ENCODE measurements around the gene CCDC91. TPM values are rescaled to one million over a fixed set of nuclear protein-coding genes. Genes with fewer than 3 reads are reported as not detected.

The CCDC91 gene
- total RNA-seq, 6 donors from 2014 or later, result 27.7 to 77.5 (median 30.2) TPM

GRCh38 chr12:28506271-28506670, 316.0 kb downstream of the CCDC91 start:
- H3K4me1 ChIP-seq, result no peaks in the 10 kb centered on the region
- no peak for ATAC-seq (ENCODE audit: low FRiP score in 2 of 2)
- TF ChIP-seq EP300 (IDR thresholded peaks at IDR 0.05) (no peak), CTCF (IDR thresholded peaks at IDR 0.05) (no peak), POLR2AphosphoS5 (IDR thresholded peaks at IDR 0.05) (no peak), POLR2A (IDR thresholded peaks at IDR 0.05) (no peak)
- H3K9me3 ChIP-seq, result no peaks in the 10 kb centered on the region
- no peaks in the 10 kb centered on the region for H3K36me3 ChIP-seq
- no peak overlapping the region for H3K4me3 ChIP-seq
- no peak overlapping the region for H3K27ac ChIP-seq
- no peaks in the 10 kb centered on the region for H3K27me3 ChIP-seq
- DNase-seq, result no peak

GRCh38 chr12:28507033-28507432, 316.8 kb downstream of the CCDC91 start:
- no peaks in the 10 kb centered on the region for H3K36me3 ChIP-seq
- H3K27ac ChIP-seq, result no peak overlapping the region
- H3K9me3 ChIP-seq, result no peaks in the 10 kb centered on the region
- no peaks in the 10 kb centered on the region for H3K4me1 ChIP-seq
- ATAC-seq (ENCODE audit: low FRiP score in 2 of 2) (no peak), DNase-seq (no peak)
- H3K4me3 ChIP-seq, result no peak overlapping the region
- no peaks in the 10 kb centered on the region for H3K27me3 ChIP-seq
- TF ChIP-seq EP300 (IDR thresholded peaks at IDR 0.05), result no peak
- no peak for TF ChIP-seq POLR2AphosphoS5 (IDR thresholded peaks at IDR 0.05)
- no peak for TF ChIP-seq CTCF (IDR thresholded peaks at IDR 0.05)
- no peak for TF ChIP-seq POLR2A (IDR thresholded peaks at IDR 0.05)

GRCh38 chr12:28507867-28508266, 317.6 kb downstream of the CCDC91 start:
- no peak for TF ChIP-seq EP300 (IDR thresholded peaks at IDR 0.05)
- no peak for TF ChIP-seq POLR2AphosphoS5 (IDR thresholded peaks at IDR 0.05)
- TF ChIP-seq POLR2A (IDR thresholded peaks at IDR 0.05), result no peak
- no peak for TF ChIP-seq CTCF (IDR thresholded peaks at IDR 0.05)
- Histone ChIP-seq H3K4me1 (no peaks in the 10 kb centered on the region), H3K4me3 (no peak overlapping the region), H3K36me3 (no peaks in the 10 kb centered on the region), H3K27ac (no peak overlapping the region), H3K9me3 (no peaks in the 10 kb centered on the region), H3K27me3 (no peaks in the 10 kb centered on the region)
- ATAC-seq (ENCODE audit: low FRiP score in 2 of 2), result no peak
- 91 to 96% methylated on average over 2 to 3 of the region's 3 CpGs for WGBS, 2 donors
- no peak for DNase-seq

GRCh38 chr12:28512406-28512805, 322.1 kb downstream of the CCDC91 start:
- DNase-seq, result no peak
- no peak for TF ChIP-seq EP300 (IDR thresholded peaks at IDR 0.05)
- 85 to 91% methylated on average over 6 of the region's 6 CpGs for WGBS, 2 donors

GRCh38 chr12:28512876-28513275, 322.6 kb downstream of the CCDC91 start:
- DNase-seq (no peak), ATAC-seq (ENCODE audit: low FRiP score in 2 of 2) (no peak)
- no peak overlapping the region for H3K27ac ChIP-seq
- H3K27me3 ChIP-seq, result no peaks in the 10 kb centered on the region
- H3K9me3 ChIP-seq, result no peaks in the 10 kb centered on the region
- 76 to 90% methylated on average over 1 of the region's 1 CpG for WGBS, 2 donors
- H3K36me3 ChIP-seq, result no peaks in the 10 kb centered on the region
- no peak for TF ChIP-seq POLR2A (IDR thresholded peaks at IDR 0.05)
- no peak for TF ChIP-seq CTCF (IDR thresholded peaks at IDR 0.05)
- no peak for TF ChIP-seq EP300 (IDR thresholded peaks at IDR 0.05)
- no peak for TF ChIP-seq POLR2AphosphoS5 (IDR thresholded peaks at IDR 0.05)
- no peaks in the 10 kb centered on the region for H3K4me1 ChIP-seq
- no peak overlapping the region for H3K4me3 ChIP-seq

More at GRCh38 chr12:28512406-28512805, 322.1 kb downstream of the CCDC91 start:
- no peak overlapping the region for H3K4me3 ChIP-seq
- H3K27ac ChIP-seq, result no peak overlapping the region
- no peaks in the 10 kb centered on the region for H3K27me3 ChIP-seq
- ATAC-seq (ENCODE audit: low FRiP score in 2 of 2), result no peak
- H3K4me1 ChIP-seq, result no peaks in the 10 kb centered on the region
- no peaks in the 10 kb centered on the region for H3K9me3 ChIP-seq
- H3K36me3 ChIP-seq, result no peaks in the 10 kb centered on the region
